GM12878 (cell line): Measurements from ENCODE around the gene BRSK2. TPM values are rescaled to one million over a fixed set of nuclear protein-coding genes. Genes with fewer than 3 reads are reported as not detected.

Source experiments
- ATAC-seq: fragments of 200-7000 bp; cut with Tn5 transposase; 3 replicates; pipeline ENCODE4 v1.9.1; 2020; ENCODE audit warnings: mild to moderate bottlenecking, moderate library complexity
- BruUV-seq: library from RNA; stranded (reverse); fragments of 400-500 nt; replicated peaks from 2 replicates; lab custom pipeline; 2021; lab: Mats Ljungman, UMichigan
- CTCF ChIA-PET: fragments of 300-600 bp; sonication (Branson Sonifier 250); formaldehyde crosslinking; extraction: SDS; loops from one replicate; lab custom pipeline; 2021; ENCODE audit warnings: inconsistent platforms; lab: Yijun Ruan, JAX
- POLR2A ChIA-PET: fragments of 350-600 bp; formaldehyde crosslinking; extraction: SDS; loops from one replicate; lab custom pipeline; 2021; ENCODE audit warnings: inconsistent platforms; lab: Charles Lee
- RAD21 ChIA-PET: fragments of 300-600 bp; sonication (Branson Sonifier 250); formaldehyde crosslinking; loops from one replicate; lab custom pipeline; 2023; ENCODE audit warnings: antibody characterized with exemption; ENCODE audit not compliant: unreplicated experiment; lab: Charles Lee
- SMC1A ChIA-PET: fragments of 300-600 bp; sonication (Branson Sonifier 250); formaldehyde crosslinking; loops from one replicate; lab custom pipeline; 2023; ENCODE audit not compliant: unreplicated experiment, uncharacterized antibody; lab: Charles Lee
- DNase-seq: peaks from one replicate; pipeline ENCODE4 v3.0.0-alpha.2; 2011; ENCODE audit warnings: low read depth, low spot score
- FAIRE-seq: peaks from 3 replicates; lab custom pipeline; 2011; peaks lifted over from hg19 to GRCh38; lab: Jason Lieb, UNC
- H2AFZ ChIP-seq: 2 replicates; pipeline ENCODE4 v1.6.0; 2011; ENCODE audit warnings: low read depth, low read length, control low read depth; ENCODE audit not compliant: control insufficient read depth
- H3K27ac ChIP-seq: 2 replicates; pipeline ENCODE4 v1.5.1; 2011; ENCODE audit warnings: control low read depth; ENCODE audit not compliant: control insufficient read depth, insufficient read depth
- H3K27me3 ChIP-seq, 2 experiments: replicated peaks in 1 of 2; 2 replicates each; pipeline versions ENCODE4 v1.6.0 to v1.6.1; 2011; ENCODE audit warnings: low read length in 1 of 2; ENCODE audit not compliant: control insufficient read depth in 2 of 2, insufficient read depth in 2 of 2
- H3K36me3 ChIP-seq, 2 experiments: 2 replicates each; pipeline ENCODE4 v1.5.1; 2011; ENCODE audit warnings: low read length in 1 of 2; ENCODE audit not compliant: control insufficient read depth in 2 of 2, insufficient read depth in 2 of 2
- H3K4me1 ChIP-seq: 2 replicates; pipeline ENCODE4 v1.6.1; 2011; ENCODE audit warnings: mild to moderate bottlenecking, low read length, moderate library complexity, mixed read lengths; ENCODE audit not compliant: control insufficient read depth, insufficient read depth
- H3K4me2 ChIP-seq: 2 replicates; pipeline ENCODE4 v1.6.0; 2011; ENCODE audit warnings: control low read depth; ENCODE audit not compliant: control insufficient read depth, insufficient read depth
- H3K4me3 ChIP-seq: fragments of 200-600 bp; sonication (generic); 2 replicates; pipeline ENCODE4 v1.5.1; 2016
- H3K79me2 ChIP-seq: 2 replicates; pipeline ENCODE4 v1.6.0; 2011; ENCODE audit warnings: low read length; ENCODE audit not compliant: control insufficient read depth, insufficient read depth
- H3K9ac ChIP-seq: 2 replicates; pipeline ENCODE4 v1.8.0; 2011; ENCODE audit warnings: low read length, control low read depth, mixed read lengths; ENCODE audit not compliant: control insufficient read depth, insufficient read depth
- H3K9me3 ChIP-seq: replicated peaks from 3 replicates; pipeline ENCODE4 v1.5.1; 2011; ENCODE audit warnings: mild to moderate bottlenecking, low read length; ENCODE audit not compliant: control insufficient read depth, insufficient read depth
- H4K20me1 ChIP-seq: 2 replicates; pipeline ENCODE4 v1.6.0; 2011; ENCODE audit not compliant: control insufficient read depth, insufficient read depth
- CREM ChIP-seq: IDR thresholded peaks from 2 replicates; pipeline ENCODE4 v1.6.1; 2014; ENCODE audit warnings: antibody characterized with exemption, low read depth
- CTCF ChIP-seq, 3 experiments: IDR thresholded peaks in 2 of 3; conservative IDR thresholded peaks in 1 of 3; 2 replicates each; pipeline ENCODE4 v1.5.1; 2011; ENCODE audit warnings: low read depth in 3 of 3, low read length in 3 of 3, mild to moderate bottlenecking in 3 of 3, control low read depth in 2 of 3, moderate library complexity in 2 of 3, inconsistent platforms in 1 of 3, mixed read lengths in 1 of 3; ENCODE audit not compliant: control insufficient read depth in 2 of 3, insufficient read depth in 1 of 3; ENCODE audit errors: extremely low read depth in 1 of 3
- DPF2 ChIP-seq: fragments of 450-650 bp; IDR thresholded peaks from 2 replicates; pipeline ENCODE4 v1.6.1; 2017; ENCODE audit warnings: mild to moderate bottlenecking
- WGBS: methylation state at CpG from one replicate; pipeline ENCODE4 v1.1.6; 2016; ENCODE audit warnings: low lambda C conversion rate; ENCODE audit not compliant: insufficient replicate concordance, insufficient coverage; ENCODE audit errors: missing lambda C conversion rate; 5-methylcytosine and 5-hydroxymethylcytosine counted together
- in situ Hi-C: fragments of 300-500 bp; cut with MboI; formaldehyde crosslinking; loops from 9 replicates; pipeline ENCODE4 v1.14.3; 2018; ENCODE audit warnings: mixed read lengths
- intact Hi-C: fragments of 100-400 bp; cut with micrococcal nuclease; formaldehyde crosslinking; loops from one replicate; pipeline ENCODE4 v1.14.2; 2022; ENCODE audit not compliant: unreplicated experiment
- polyA plus RNA-seq, 11 experiments: library from polyadenylated mRNA; depleted of rRNA in 4 of 11; unstranded in 6 of 11; stranded (reverse) in 5 of 11; fragments of >200 nt; fragmentation: Nextera tagmentation in 4 of 11; fragmentation: Illumina TruSeq in 1 of 11; extraction: Ambion mirVana in 4 of 11; extraction: Trizol in 1 of 11; gene quantifications; 1 replicate in 1 of 11; 2 replicates in 10 of 11; pipeline versions ENCODE4 v1.2.1 to v1.2.3, GENCODE V29; 2011 to 2016; ENCODE audit warnings: inconsistent platforms in 2 of 11, missing spikeins in 2 of 11, low read depth in 1 of 11
- total RNA-seq, 4 experiments: library from RNA; depleted of rRNA in 3 of 4; stranded (reverse); fragments of >200 nt in 3 of 4; fragmentation: Illumina TruSeq in 1 of 4; extraction: Trizol in 1 of 4; gene quantifications; 2 replicates each; pipeline versions ENCODE4 v1.2.1 to v1.2.3, GENCODE V29; 2013 to 2021
- TF ChIP-seq, protein P1 (sequence below): IDR thresholded peaks from 2 replicates; pipeline ENCODE4 v1.6.1; 2011; ENCODE audit warnings: borderline replicate concordance, low read depth, mild to moderate bottlenecking, moderate library complexity, low read length; ENCODE audit not compliant: insufficient read depth, poor library complexity, severe bottlenecking

The BRSK2 gene
- total and polyA plus RNA-seq, 10 of the 15 experiments (the other 5 are each of a cell fraction or from before 2014, with no cell fraction given): 0.13 TPM; not detected in 9

DNA sequence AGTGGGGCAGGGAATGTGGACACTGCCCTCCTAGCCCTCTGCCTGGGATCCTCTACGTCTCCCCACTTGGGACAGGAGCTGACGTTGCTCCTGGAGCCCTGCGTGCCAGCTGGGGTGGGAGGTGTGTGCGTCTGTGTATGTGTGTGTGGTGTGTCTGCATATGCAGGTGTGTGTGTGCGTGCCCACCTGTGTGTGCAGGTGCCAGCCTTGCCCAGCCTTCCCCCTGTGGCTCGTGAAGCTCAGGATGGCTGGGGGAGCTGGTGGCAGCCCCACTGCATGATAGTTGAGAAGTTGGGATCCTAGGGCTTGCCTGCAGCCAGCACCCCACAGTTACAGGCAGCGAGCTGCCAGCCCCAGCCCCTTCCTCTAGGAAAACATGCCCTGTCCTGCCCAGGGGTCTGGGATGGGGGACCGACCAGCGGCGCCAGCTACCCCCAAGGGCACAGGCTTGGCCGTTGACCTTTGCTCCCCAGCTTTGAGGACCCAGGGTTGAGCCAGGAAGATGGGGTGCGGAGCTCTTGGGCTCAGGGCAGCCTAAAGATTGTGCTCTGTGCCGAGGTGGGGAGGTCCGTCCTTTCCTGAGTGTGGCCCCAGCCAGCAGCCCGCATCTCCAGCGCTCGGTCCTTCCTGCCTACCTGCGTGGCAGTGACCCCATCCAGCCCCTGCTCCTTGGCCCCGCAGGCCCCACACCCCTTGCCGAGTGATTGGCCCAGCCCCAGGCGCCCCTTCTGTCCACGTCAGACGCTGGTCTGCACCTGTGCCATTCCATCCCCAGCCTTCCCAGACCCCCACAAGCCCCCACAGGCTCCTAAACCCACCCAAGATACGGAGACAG, 15.7 kb downstream of the BRSK2 start (continued):
- TF ChIP-seq CREM: no peak
- no peak for TF ChIP-seq CTCF (IDR thresholded peaks at IDR 0.05 in 2 of 3, conservative IDR thresholded peaks at IDR 0.05 in 1 of 3; ENCODE audit: control insufficient read depth in 2 of 3, extremely low read depth in 1 of 3, insufficient read depth in 1 of 3, low read depth in 3 of 3, low read length in 3 of 3)

- ATAC-seq (no peak), DNase-seq (no peak), FAIRE-seq (no peak)
- Histone ChIP-seq H3K27ac (no peak overlapping the region), H3K4me3 (no peak overlapping the region), H2AFZ (no peak overlapping the region), H3K9me3 (no peaks in the 10 kb centered on the region), H3K4me2 (no peak overlapping the region), H3K36me3 (no peaks in the 10 kb centered on the region), H3K4me1 (no peaks in the 10 kb centered on the region), H3K9ac (no peak overlapping the region), H3K79me2 (no peaks in the 10 kb centered on the region), H3K27me3 (no peaks in the 10 kb centered on the region), H4K20me1 (no peaks in the 10 kb centered on the region)
- ChIA-PET SMC1A (no interaction called here), CTCF (no interaction called here), RAD21 (no interaction called here), POLR2A (no interaction called here)
- in situ Hi-C loops: no loop called here
- intact Hi-C loops: no loop called here
- TF ChIP-seq DPF2: no peak
- TF ChIP-seq, protein P1, sequence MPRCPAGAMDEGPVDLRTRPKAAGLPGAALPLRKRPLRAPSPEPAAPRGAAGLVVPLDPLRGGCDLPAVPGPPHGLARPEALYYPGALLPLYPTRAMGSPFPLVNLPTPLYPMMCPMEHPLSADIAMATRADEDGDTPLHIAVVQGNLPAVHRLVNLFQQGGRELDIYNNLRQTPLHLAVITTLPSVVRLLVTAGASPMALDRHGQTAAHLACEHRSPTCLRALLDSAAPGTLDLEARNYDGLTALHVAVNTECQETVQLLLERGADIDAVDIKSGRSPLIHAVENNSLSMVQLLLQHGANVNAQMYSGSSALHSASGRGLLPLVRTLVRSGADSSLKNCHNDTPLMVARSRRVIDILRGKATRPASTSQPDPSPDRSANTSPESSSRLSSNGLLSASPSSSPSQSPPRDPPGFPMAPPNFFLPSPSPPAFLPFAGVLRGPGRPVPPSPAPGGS: peak; percentile 86
- WGBS: 50% methylated on average over 30 of the region's 31 CpGs
- no TSS peak for BruUV-seq
Observed at GRCh38 chr11:1406571-1407485, 17.1 kb downstream of the BRSK2 start.
